GM10847 (cell line): ENCODE data around the gene MAPK12.

Experiments
- POLR2A ChIP-seq: IDR thresholded peaks from 2 replicates; pipeline ENCODE4 v1.6.1; 2011; ENCODE audit not compliant: insufficient read length; ENCODE audit errors: extremely low read depth

Gene MAPK12

DNA sequence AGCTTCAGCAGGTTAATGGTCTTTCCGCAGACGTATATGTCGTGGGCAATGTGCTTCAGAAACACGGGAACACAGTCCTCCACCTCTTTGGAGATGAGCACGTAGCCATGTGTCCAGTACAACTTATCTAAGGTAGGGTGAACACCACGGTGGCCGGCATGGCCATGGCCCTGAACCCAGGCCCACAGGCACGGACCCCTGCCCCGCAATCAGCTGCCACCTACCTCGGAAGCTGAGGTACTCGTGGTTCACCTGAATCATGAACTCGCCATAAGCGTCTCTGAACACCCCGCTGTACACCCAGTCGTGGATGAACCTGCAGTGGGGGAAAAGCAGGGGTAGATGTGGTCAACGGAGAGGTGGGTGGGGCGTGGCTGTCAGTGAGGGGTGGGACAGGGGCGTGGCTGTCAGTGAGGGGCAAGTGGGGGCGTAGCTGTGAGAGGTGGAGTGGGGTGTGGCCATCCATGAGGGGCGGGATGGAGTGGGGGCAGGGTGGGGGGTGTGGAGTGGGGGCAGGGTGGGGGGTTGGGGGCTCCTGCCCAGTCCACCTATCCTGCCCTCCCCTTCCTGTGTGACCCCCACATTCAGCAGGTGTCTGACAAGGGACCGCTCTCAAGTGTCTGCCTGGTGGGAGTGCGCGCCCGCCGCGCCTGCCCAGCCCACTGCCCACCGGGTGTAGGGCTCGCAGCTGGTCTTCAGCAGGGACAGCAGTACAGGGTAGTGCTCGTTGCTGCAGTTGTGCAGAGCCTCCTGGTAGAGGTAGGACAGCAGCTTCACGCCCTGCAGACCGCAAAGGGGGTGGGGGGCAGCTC is 35.2 kb downstream of the MAPK12 start:
- TF ChIP-seq POLR2A, result no peak

DNA sequence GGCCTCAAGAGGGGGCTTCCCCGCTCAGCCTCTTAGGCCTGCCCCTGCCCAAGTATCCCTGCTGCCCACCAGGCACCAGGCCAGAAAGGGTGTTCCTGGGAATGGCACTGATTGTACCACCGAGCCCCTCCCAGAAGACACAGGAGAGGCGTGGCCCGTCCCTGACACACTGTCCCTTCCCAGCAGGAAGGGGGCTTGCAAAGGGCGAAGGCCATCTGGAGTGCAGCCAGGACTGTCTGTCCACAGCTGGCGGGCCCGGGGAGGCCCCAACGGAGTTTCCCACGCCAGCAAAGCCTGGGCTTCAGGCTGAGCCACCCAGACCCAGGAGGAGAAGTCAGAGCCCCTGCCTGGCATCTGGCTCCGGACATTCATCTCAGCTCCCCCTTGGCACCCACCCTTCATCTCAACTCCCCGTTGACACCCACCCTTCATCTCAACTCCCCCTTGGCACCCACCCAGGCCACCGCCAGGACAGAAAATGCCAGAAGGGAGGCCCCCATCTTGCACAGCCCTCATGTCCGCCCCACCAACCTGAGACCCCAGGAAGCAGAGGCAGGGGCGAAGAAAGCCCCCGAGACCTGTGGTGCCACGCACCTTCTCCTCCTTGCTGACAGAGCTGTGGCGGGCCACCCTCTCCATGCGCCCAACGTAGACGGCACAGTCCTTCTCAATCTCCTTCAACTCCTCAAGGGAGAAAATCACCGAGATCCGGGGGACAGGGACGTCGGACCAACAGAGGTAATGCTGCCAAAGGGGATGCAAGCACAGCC is 36.1 kb downstream of the MAPK12 start:
- no peak for TF ChIP-seq POLR2A

DNA sequence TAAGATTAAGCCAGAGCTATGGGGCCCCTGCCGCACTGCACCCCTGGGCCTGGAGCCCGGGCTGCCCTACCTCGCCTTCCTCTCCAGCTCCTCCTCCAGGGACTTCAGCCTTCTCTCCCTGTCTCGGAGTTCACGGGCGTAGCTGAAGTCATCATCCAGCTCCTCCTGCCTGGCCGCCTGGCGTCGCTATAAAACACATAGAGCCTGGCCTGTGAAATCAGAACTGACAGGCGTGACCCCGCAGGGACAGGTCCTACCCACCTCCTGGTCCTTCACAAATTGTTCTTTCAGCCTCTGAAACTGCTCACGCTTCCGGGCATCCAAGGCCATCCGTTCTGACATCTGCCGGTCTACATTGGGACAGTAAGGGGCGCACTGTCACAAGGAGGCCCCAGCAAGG is 37.4 kb downstream of the MAPK12 start:
- TF ChIP-seq POLR2A, result no peak

DNA sequence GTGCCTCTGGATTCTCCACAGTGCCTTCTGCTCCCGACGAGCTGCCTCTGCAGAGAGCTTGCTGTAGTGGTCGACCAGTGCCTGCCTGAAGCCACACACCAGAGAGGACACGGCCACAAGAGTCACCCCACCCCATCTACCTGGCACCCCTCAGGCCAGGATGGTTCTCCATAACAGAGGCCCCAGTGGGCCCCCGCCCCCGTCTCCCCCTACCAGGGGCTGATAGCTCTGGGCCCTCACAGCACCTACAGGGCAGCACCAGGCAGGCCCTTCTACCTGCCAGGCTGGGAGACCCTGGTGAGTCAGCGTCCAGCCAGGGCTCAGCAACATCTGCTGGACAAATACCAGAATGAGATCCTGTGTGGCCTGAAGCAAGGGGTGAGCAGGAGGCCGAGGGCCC is 39.0 kb downstream of the MAPK12 start:
- TF ChIP-seq POLR2A, result no peak

DNA sequence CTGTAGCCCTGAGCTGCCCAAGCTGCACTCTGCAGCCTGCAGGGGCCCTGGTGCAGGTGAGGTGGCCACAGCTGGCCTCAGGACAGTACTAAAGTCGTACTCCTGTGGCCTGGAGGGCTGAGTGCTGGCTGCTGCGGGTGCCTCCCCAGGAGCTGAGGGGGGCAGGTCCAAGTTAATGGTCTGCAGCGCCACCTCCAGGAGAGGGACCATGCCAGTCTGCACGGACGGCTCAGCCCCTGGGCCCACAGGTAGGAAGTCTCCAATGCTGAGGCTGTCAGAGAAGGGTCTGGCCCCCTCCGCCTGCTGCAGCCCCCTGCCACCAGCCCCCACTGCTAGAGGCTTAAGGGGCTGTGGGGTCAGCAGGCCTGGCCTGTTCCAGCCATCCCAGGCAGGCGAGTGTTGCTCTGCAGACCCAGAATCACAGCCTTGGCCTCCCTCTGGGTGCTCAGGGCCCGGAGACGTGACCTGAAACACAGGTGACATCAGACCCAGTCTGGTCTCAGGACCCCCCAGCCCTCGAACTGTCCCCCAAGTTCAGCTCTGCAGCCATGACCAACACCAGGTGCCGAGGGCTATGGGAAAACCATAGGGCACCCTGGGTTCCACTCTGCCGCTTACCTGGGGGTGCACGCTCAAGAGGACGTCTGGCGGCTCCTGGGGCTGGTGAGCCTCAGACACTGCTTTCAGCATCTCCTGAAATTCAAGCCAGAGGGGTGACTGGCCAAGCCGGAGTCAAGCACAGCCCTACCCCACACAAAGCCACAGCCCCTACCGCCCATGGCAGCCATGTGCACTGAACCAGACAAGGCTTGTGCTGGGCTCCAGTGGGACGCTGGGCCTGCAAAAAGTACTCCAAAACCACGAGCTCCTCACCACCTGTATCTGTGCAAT is 39.8 kb downstream of the MAPK12 start:
- no peak for TF ChIP-seq POLR2A

DNA sequence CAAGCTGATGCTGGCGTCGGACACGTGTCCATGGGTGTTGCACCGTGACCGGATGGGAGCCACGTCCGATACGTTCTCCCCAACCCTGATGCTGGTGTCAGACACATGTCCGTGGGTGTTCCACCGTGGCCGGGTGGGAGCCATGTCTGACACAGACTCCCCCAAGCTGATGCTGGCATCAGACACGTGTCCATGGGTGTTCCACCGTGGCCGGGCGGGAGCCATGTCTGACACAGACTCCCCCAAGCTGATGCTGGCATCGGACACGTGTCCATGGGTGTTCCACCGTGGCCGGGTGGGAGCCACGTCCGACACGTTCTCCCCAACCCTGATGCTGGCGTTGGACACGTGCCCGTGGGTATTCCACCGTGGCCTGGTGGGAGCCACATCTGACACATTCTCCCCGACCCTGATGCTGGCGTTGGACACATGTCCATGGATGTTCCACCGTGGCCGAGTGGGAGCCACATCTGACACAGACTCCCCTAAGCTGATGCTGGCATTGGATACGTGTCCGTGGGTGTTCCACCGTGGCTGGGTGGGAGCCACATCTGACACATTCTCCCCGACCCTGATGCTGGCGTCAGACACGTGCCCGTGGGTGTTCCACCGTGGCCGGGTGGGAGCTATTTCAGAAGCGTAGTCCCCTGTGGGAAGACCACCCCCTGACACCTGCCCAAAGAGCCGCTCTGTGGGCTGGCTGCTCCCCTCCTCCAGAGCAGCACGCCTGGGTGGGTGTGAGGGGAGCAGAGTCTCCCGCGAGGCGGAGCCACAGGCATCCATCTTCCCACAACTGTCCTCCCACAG is 40.7 kb downstream of the MAPK12 start:
- no peak for TF ChIP-seq POLR2A

DNA sequence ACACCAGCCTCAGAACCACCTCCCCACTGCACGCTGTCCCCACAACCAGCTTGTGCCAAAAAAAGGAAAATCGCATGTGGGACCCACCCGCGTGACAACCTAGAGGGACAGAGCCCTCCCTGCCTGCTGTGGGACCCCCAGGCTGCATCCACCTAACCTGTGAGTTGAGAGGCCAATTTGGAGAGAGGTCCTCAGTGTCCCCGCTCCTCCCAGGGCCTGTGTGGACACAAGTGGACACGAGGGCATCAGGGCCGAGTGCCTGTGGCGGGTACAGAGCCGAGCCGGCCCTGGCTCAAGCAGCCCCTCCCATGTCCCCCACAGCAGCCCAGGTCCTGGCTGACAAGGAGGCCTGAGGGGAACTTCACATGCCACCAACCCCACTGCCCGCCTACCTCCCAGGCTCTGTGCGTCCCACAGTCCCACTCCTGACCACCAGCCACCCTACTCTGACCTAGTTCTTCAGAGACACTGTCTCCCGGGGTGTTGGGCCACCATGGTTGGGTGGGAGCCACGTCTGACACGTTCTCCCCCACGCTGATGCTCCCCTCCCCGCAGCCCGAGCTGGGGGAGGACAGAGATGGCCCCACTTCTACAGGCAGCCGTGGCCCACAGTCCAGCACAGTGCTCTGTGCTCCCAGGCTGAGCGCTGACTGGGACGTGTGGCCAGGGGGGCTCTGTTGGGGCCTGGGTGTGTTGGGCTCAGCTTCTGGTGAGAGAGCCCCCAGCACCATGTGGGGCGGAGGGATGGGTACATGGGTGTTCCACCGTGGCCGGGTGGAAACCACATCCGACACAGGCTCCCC is 41.5 kb downstream of the MAPK12 start:
- no peak for TF ChIP-seq POLR2A

DNA sequence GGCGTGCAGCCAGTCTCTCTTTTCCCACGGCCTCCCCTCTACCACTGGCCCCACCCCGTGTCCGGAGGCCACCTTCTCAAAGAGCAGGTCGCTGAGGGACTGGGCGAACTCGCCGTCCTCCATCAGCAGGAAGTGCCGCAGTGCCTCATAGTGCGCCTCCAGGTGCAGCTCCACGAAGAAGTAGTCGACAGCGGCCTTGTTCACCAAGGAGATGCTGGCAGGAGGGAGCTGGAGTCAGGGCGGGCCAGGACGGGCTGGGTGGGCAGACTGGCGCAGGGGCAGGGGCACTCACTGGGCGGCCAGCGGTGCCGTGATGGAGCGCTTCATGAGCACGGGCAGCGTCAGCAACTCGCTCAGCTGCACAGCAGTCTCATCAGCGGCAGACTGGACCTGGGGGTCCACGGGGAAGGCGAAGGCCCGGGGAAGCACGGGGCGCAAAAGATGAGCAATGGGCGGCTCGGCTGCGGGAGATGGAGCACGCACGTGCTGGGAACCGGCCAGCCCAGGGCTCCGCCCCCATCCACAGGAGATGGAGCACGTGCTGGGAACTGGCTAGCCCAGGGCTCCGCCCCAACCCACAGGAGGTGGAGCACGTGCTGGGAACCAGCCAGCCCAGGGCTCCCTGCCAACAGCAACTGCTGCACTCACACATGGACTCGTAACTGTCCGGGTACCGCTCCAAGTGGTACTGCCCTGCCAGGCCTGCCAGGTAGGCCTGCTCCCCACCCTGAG is 42.3 kb downstream of the MAPK12 start:
- no peak for TF ChIP-seq POLR2A

DNA sequence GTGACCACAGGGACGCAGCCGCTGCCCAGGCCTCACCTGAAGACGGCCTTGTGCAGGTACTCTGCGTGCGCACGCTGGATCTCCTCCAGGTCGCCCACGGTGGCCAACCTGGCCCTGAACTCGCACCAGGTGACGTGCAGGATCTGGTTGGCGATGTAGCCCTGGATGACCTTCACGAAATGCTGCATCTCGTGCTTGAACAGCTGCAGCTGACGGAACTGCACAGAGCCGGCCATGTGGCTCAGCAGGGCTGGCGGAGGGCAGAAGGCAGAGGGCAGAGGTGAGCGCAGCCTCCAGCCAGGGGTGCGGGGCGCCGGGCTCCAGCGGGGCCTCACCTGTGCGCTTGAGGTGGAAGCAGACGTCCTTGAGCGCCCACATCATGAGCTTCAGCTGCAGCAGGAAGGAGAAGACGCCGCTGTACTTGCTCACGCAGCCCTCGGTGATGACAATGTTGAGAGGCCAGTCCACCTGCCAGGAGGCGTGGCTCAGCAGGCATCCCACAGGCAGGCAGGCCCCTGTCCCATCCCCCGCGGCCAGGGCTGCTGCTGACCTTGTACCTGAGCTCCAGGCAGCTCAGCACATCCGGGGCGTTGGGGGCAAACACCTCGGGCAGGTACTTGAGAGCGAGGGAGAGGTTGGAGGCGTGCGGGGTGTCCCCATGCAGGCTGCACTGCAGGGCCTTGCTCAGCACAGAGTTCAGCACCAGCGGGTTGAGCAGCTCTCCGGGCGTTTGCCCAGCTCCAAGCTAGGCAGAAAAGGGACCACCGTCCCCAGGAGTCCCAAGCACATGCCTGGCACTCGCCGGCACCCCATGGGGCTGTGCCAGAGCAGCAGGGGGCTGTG is 43.1 kb downstream of the MAPK12 start:
- no peak for TF ChIP-seq POLR2A

DNA sequence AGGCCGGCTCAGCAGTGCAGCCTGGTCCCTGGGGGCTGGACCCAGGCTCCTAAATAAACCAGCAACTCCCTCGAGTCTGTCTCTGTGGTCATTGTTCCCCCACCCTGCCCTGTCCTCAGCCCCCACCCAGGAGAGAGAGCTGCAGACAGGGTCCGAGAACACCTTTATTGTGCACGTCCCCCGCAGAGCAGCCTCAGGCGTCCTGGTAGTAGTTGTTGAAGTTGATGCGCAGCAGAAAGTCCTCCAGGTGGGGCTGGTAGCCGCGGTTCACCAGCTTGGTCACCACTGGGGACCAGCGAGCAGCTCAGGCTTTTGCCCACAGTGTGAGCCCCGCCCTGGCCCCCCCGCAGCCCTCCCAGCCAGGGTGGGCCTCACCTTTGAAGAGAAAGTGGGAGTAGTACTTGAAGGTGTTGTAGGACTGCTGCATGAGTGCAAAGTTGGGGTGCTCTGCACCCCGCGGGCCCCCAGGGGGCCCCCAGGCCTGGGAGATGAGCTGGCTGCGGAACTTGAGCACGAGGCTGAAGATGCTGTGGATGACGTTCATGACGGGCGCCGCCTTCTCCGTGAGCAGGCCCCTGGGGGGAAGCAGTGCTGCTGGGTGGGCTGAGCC is 43.8 kb downstream of the MAPK12 start:
- TF ChIP-seq POLR2A, result no peak

DNA sequence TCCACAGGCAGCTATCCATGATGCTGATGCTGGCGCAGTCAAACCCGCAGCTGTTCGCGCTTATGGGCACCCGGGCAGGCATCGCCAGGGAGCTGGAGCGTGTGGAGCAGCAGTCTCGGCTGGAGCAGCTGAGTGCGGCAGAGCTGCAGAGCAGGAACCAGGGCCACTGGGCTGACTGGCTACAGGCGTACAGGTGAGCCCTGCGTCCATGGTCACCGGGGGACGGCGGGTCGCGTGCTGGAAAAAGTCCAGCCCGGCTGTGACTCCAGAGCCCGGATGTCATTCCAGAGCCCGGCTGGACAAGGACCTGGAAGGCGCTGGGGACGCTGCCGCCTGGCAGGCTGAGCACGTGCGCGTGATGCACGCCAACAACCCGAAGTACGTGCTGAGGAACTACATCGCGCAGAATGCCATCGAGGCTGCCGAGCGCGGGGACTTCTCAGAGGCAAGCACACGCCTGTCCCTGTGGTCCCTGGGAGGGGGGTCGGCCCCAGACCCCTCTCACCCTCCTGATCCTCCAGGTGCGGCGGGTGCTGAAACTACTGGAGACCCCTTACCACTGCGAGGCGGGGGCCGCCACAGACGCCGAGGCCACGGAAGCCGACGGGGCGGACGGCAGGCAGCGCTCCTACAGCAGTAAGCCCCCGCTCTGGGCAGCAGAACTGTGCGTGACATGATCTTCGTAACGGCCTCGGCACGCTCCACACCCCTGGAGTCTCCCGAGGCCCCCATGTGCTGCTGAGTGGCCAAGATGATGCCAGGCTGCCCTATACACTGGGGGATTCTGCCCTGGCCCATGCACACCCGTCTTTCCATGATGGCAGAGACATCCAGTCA is 44.6 kb downstream of the MAPK12 start:
- TF ChIP-seq POLR2A, result no peak

DNA sequence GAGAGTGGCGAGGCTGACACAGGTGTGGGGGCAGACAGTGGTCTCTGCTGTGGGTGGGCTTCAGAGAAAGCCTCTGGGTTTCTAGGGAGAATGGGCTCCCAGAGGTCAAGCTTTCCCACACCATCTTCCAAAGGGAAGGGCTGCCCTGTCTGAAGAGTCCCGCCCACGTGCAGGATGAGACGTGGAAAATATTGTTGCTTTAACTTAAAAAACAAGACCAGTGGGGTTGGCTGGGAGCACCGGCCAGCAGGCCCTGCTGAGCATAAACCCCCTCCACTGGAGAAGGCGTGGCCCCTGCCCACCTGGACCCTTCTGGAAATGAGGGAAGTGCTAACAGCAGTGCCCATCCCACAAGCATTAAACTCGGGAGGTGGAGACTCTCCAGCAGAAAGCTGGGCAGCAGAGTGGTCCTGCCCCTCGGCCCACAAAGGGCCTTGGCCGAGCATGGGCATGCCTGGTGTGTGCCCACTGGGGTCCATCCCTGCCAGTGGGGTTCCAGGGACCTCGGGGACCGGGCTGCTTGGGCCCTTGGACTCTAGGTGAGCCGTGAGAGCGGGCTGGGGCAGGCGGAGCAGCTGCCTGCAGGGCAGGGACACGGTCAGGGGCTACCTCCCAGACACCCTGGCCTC is 45.3 kb downstream of the MAPK12 start:
- no peak for TF ChIP-seq POLR2A
